NCI-H82 treated with DMSO at 0.1 percent for 48 hours (cell line): ENCODE measurements around the gene EMC6.

Experiments
- DNase-seq: peaks from one replicate; lab custom pipeline; 2025; ENCODE audit not compliant: unreplicated experiment; lab: John Stamatoyannopoulos, UW

EMC6 gene

DNA sequence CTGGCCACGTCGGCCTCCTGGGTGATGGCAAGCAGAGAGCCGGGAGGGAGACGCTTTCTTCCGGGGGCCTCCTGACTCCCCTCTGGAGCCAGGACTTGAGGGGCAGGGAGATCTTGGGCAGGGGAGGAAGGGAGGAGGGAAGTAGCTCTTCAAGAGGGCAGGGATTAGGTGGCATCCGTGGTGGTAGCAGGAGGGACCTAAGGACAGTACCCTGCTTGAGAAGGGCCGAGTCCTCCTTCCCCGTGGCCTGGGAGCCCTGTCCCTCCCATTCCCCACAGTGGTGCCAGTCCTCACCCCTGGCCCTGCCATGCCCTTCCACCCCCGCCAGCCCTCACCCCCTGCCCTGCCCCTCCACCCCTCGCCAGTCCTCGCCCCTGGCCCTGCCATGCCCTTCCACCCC is 12.8 kb upstream of the EMC6 start:
- DNase-seq = no peak

DNA sequence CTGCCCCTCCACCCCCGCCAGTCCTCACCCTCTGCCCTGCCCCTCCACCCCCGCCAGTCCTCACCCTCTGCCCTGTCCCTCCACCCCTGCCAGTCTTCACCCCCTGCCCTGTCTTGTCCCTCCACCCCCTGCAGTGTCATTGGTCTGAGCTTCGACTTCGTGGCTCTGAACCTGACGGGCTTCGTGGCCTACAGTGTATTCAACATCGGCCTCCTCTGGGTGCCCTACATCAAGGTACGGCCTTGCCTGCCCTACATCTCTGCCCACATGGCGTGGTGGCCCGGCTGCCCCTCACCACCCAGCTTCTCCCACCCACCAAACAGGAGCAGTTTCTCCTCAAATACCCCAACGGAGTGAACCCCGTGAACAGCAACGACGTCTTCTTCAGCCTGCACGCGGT is 12.3 kb upstream of the EMC6 start:
- no peak for DNase-seq

GRCh38 chr17:3656755-3657587 is 11.6 kb upstream of the EMC6 start:
- DNase-seq = no peak

DNA sequence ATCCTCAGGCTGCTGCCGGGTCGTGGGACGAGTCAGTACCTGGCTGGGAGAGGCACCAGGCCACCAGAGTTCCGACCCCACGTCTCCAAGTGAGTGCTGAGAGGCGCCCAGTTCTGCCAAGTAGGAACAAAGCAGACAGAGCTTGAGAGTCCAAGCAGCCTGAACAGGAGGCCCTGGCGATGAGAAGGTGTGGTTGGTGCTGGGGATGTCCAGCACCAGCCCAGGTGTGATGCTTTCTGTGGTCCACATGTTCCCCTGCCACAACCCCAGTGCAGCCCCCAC is 11.1 kb upstream of the EMC6 start:
- DNase-seq = no peak

GRCh38 chr17:3657874-3658783 is 10.5 kb upstream of the EMC6 start:
- DNase-seq = no peak

GRCh38 chr17:3658784-3659449 is 9.7 kb upstream of the EMC6 start:
- DNase-seq = no peak

- DNase-seq = no peak
Measured at GRCh38 chr17:3659541-3660111, 9.0 kb upstream of the EMC6 start.

- DNase-seq = no peak
Measured at GRCh38 chr17:3660311-3660891, 8.2 kb upstream of the EMC6 start.

- no peak for DNase-seq
Measured at GRCh38 chr17:3663102-3664011, 5.3 kb upstream of the EMC6 start.

GRCh38 chr17:3665834-3666233 is 2.8 kb upstream of the EMC6 start:
- DNase-seq = no peak

- DNase-seq = no peak
Measured at GRCh38 chr17:3666516-3666915, 2.1 kb upstream of the EMC6 start.

DNA sequence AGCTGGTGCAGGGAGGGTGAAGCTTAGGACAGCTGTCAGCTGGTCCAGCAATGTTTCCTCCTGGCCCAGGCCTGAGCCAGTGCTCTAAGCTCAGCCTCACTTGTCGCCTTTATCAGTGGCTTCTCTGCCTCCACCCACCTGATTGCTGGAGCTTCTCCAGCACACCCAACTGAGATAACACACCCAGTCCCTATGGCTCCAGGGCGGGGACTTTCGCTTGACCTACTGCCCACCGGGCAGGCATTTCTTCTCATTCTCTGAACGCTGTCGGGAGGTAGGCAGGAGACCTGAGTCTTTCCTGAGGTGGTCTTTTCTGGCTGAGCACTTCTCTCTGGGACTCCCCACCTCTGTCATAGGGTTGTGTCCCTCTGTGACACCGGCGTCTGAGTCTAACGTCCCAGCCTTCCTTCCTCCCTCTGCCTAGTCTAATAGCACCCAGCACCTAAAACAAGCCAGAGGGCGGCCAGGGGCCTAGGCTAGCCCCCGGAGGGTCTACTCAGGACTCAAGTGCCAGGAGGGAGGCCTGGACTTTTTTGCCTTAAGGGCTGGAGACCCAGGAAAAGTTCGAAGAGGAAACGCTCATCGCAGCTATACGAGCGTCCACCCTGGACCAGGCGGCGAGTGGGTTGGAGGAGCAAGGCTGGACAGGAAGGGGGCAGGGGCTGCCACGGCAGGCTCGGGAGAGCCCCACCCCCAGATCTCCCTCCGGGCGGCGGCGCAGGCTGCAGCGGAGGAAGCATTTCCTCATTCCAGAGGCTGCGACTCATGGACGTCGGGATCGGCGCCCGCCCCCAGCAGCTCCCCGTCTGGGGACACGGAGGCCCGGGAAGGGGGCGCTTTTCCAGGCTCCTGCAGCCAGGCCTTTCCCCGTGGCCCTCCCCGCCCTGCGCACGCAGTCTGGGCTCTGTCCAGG is 990 bp upstream of the EMC6 start:
- no peak for DNase-seq

DNA sequence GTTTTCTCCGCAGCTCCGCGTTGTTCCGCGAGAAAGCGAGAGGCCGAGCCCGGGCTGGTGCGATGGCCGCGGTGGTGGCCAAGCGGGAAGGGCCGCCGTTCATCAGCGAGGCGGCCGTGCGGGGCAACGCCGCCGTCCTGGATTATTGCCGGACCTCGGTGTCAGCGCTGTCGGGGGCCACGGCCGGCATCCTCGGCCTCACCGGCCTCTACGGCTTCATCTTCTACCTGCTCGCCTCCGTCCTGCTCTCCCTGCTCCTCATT is 404 bp downstream of the EMC6 start:
- DNase-seq = no peak

DNA sequence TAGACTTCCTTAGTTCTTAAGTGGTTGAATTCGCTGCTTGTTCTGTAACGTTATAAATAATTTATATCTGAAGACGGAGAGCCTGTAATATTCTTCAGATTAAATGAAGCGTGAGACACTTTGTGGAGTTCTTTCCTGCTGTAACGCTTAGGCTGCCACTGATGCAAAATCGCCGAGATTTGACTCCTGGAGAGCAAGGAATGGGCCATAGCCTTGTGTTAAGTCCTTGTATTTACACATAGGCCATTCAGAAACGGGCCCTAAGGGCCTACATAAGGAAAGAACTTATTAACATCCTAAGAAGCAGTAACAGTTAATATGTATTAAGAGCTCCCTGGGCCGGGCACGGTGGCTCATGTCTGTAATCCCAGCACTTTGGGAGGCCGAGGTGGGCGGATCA is 936 bp downstream of the EMC6 start:
- DNase-seq = no peak

GRCh38 chr17:3672571-3672970 is 4.0 kb downstream of the EMC6 start:
- no peak for DNase-seq

- DNase-seq = no peak
Measured at GRCh38 chr17:3675886-3676285, 7.3 kb downstream of the EMC6 start.

- no peak for DNase-seq
Measured at GRCh38 chr17:3678095-3678820, 9.6 kb downstream of the EMC6 start.

DNA sequence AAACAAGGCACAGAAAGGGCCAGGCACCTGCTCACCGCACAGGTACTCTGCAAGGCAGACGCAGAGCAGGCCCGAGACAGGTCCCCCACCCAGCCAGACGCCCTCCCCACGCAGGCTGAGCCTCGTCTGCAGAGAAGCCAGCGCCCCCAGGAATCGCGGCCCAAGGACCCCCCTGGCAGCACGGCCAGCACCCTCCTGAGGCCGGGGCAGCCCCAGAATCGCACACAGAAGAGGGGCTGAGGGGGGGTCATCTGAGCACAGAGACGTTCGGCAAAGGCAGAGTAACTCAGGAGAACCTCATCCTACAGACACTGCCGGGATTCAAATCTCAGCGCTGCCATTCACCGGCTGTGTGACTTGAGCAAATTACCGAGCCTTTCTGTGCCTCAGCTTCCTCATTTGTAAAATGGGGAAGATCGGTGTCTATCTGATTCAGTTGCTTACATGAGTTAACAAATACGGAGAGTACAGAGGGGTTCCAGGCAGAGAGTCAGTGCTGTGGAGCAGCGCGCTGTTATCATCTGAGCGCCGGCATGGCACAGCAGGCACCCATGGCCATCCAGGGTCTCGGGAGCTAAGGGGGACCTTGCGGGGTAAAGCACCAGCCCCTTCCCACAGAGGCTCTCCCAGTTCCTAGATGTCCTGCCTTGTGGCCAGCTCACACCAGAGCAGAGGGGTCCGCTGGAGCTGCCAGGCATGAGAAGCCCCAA is 10.4 kb downstream of the EMC6 start:
- no peak for DNase-seq
